AG09319 (cell line): ENCODE data around the gene RALGAPB.

Experiments
- DNase-seq: peaks from one replicate; pipeline ENCODE4 v3.0.0-alpha.2; 2010; ENCODE audit warnings: low read depth; ENCODE audit errors: extremely low read depth
- TF ChIP-seq, protein P1 (sequence below): IDR thresholded peaks from 2 replicates; pipeline ENCODE4 v1.5.1; 2011; ENCODE audit warnings: low read depth, mild to moderate bottlenecking, inconsistent platforms, low read length, moderate library complexity

Gene RALGAPB

GRCh38 chr20:38610521-38610920 lies 137.9 kb downstream of the RALGAPB start:
- DNase-seq, result no peak
- TF ChIP-seq, protein P1, sequence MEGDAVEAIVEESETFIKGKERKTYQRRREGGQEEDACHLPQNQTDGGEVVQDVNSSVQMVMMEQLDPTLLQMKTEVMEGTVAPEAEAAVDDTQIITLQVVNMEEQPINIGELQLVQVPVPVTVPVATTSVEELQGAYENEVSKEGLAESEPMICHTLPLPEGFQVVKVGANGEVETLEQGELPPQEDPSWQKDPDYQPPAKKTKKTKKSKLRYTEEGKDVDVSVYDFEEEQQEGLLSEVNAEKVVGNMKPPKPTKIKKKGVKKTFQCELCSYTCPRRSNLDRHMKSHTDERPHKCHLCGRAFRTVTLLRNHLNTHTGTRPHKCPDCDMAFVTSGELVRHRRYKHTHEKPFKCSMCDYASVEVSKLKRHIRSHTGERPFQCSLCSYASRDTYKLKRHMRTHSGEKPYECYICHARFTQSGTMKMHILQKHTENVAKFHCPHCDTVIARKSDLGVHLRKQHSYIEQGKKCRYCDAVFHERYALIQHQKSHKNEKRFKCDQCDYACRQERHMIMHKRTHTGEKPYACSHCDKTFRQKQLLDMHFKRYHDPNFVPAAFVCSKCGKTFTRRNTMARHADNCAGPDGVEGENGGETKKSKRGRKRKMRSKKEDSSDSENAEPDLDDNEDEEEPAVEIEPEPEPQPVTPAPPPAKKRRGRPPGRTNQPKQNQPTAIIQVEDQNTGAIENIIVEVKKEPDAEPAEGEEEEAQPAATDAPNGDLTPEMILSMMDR, result no peak

- no peak for DNase-seq
- TF ChIP-seq, protein P1, result no peak
These were observed 140.3 kb downstream of the RALGAPB start for GRCh38 chr20:38612751-38613515.

- DNase-seq, result no peak
These were observed 142.6 kb downstream of the RALGAPB start for GRCh38 chr20:38615283-38615682.

GRCh38 chr20:38616457-38616856 lies 143.8 kb downstream of the RALGAPB start:
- TF ChIP-seq, protein P1, result no peak
- DNase-seq, result no peak

More at GRCh38 chr20:38615283-38615682, 142.6 kb downstream of the RALGAPB start:
- TF ChIP-seq, protein P1, result no peak

GRCh38 chr20:38617011-38617829 lies 144.6 kb downstream of the RALGAPB start:
- no peak for DNase-seq

GRCh38 chr20:38617830-38618196 lies 145.2 kb downstream of the RALGAPB start:
- DNase-seq, result no peak
- TF ChIP-seq, protein P1, result no peak

More at GRCh38 chr20:38617011-38617829, 144.6 kb downstream of the RALGAPB start:
- TF ChIP-seq, protein P1, result no peak

GRCh38 chr20:38620441-38620840 lies 147.8 kb downstream of the RALGAPB start:
- TF ChIP-seq, protein P1, result no peak
- DNase-seq, result no peak
